Epithelial cell of esophagus (primary cell): ENCODE results near the gene RALGAPA1.
A peak's percentile ranks its signal among the peaks of the same experiment; 100 is the strongest.
"Not testable (repeated sequence)": the region's sequence is repeated elsewhere in the genome, so short reads cannot be mapped to it uniquely, and the experiment has no call there.

Experiments
- DNase-seq: peaks from one replicate; pipeline ENCODE4 v3.0.0; 2010; ENCODE audit warnings: low read depth
- H3K4me3 ChIP-seq: 2 replicates; pipeline ENCODE4 v1.5.1; 2011; ENCODE audit warnings: mild to moderate bottlenecking, low read length, control low read depth
- CTCF ChIP-seq: IDR thresholded peaks from 2 replicates; pipeline ENCODE4 v1.5.1; 2011; ENCODE audit warnings: low read depth, mild to moderate bottlenecking, low read length, control low read depth, inconsistent platforms; ENCODE audit not compliant: insufficient read depth; ENCODE audit errors: missing control alignments

Gene RALGAPA1

GRCh38 chr14:35826952-35827416 lies 17.9 kb upstream of the RALGAPA1 start:
- no peak for TF ChIP-seq CTCF

GRCh38 chr14:35826218-35826951 lies 17.3 kb upstream of the RALGAPA1 start, which contains the start of gene BRMS1L:
Gene BRMS1L (plus strand): TSS chr14:35826338. CDS start chr14:35826517, 179 bp downstream.
- peak within 1 kb of the TSS; percentile 95 for H3K4me3 ChIP-seq
- TF ChIP-seq CTCF = no peak
- DNase-seq = peak; percentile 99

More at GRCh38 chr14:35826952-35827416, 17.9 kb upstream of the RALGAPA1 start:
- peak overlapping the region; percentile 95 for H3K4me3 ChIP-seq
- no peak for DNase-seq

GRCh38 chr14:35825968-35826217 lies 16.8 kb upstream of the RALGAPA1 start:
- TF ChIP-seq CTCF = no peak
- H3K4me3 ChIP-seq = peak overlapping the region; percentile 95
- no peak for DNase-seq

GRCh38 chr14:35824446-35825165 lies 15.5 kb upstream of the RALGAPA1 start:
- H3K4me3 ChIP-seq, DNase-seq: not testable (repeated sequence)

- TF ChIP-seq CTCF = no peak
- peak; percentile 86 for DNase-seq
- H3K4me3 ChIP-seq = no peak overlapping the region
Observed at GRCh38 chr14:35822501-35822900, 13.4 kb upstream of the RALGAPA1 start.

GRCh38 chr14:35821564-35822411 lies 12.7 kb upstream of the RALGAPA1 start:
- no peak overlapping the region for H3K4me3 ChIP-seq
- DNase-seq = peak; percentile 68
- peak; percentile 93 for TF ChIP-seq CTCF
